Glutamatergic neuron (in vitro differentiated cells): ENCODE results near the gene USP9Y. TPM values are rescaled to one million over a fixed set of nuclear protein-coding genes. Genes with fewer than 3 reads are reported as not detected.

ENCODE experiments used
- DNase-seq: peaks from one replicate; pipeline ENCODE4 v3.0.0; 2022
- H3K27ac Mint-ChIP-seq: one replicate; pipeline ENCODE4 v1.8.0; 2020; ENCODE audit warnings: mild to moderate bottlenecking, mixed read lengths, inconsistent platforms; ENCODE audit not compliant: unreplicated experiment
- H3K27me3 Mint-ChIP-seq: one replicate; pipeline ENCODE4 v1.8.0; 2020; ENCODE audit warnings: mild to moderate bottlenecking, moderate library complexity, mixed read lengths, inconsistent platforms; ENCODE audit not compliant: unreplicated experiment
- H3K36me3 Mint-ChIP-seq: one replicate; pipeline ENCODE4 v1.8.0; 2020; ENCODE audit warnings: mild to moderate bottlenecking, mixed read lengths, inconsistent platforms; ENCODE audit not compliant: unreplicated experiment
- H3K4me1 Mint-ChIP-seq: one replicate; pipeline ENCODE4 v1.8.0; 2020; ENCODE audit warnings: mild to moderate bottlenecking, low read depth, mixed read lengths, inconsistent platforms; ENCODE audit not compliant: unreplicated experiment
- H3K4me3 Mint-ChIP-seq: one replicate; pipeline ENCODE4 v1.8.0; 2020; ENCODE audit warnings: mild to moderate bottlenecking, mixed read lengths, inconsistent platforms; ENCODE audit not compliant: unreplicated experiment
- H3K9me3 Mint-ChIP-seq: one replicate; pipeline ENCODE4 v1.8.0; 2020; ENCODE audit warnings: mild to moderate bottlenecking, moderate library complexity, mixed read lengths, inconsistent platforms; ENCODE audit not compliant: unreplicated experiment
- CTCF ChIP-seq: fragments of 200-600 bp; sonication (generic); IDR thresholded peaks from one replicate; pipeline ENCODE4 v1.5.0; 2021; ENCODE audit not compliant: partially characterized antibody, unreplicated experiment
- total RNA-seq: library from RNA; stranded (reverse); fragmentation: NEBNext Ultra II Directional; extraction: Animal tissue kit (Norgen Biotek cat#: 25700); gene quantifications from one replicate; pipeline ENCODE4 v1.2.1, GENCODE V29; 2021; ENCODE audit not compliant: unreplicated experiment

The USP9Y gene
- total RNA-seq, 1 donor from 2014 or later: 50.3 TPM

- Mint-ChIP-seq H3K27me3 (no peaks in the 10 kb centered on the region), H3K27ac (no peak overlapping the region), H3K36me3 (no peaks in the 10 kb centered on the region), H3K4me1 (no peaks in the 10 kb centered on the region), H3K9me3 (no peaks in the 10 kb centered on the region), H3K4me3 (no peak overlapping the region)
- no peak for DNase-seq
- TF ChIP-seq CTCF: no peak
Measured at GRCh38 chrY:12710460-12710859, 9.4 kb downstream of the USP9Y start.

- H3K27ac Mint-ChIP-seq: no peak overlapping the region
- DNase-seq: no peak
- no peak overlapping the region for H3K4me3 Mint-ChIP-seq
- H3K4me1 Mint-ChIP-seq: no peaks in the 10 kb centered on the region
- H3K36me3 Mint-ChIP-seq: peaks cover 4% of the 10 kb centered on the region
- H3K9me3 Mint-ChIP-seq: peaks cover 4% of the 10 kb centered on the region
- H3K27me3 Mint-ChIP-seq: no peaks in the 10 kb centered on the region
- no peak for TF ChIP-seq CTCF
Measured at GRCh38 chrY:12715376-12715775, 14.3 kb downstream of the USP9Y start.

- Mint-ChIP-seq H3K36me3 (no peaks in the 10 kb centered on the region), H3K27ac (no peak overlapping the region), H3K27me3 (peaks cover 2% of the 10 kb centered on the region), H3K4me1 (no peaks in the 10 kb centered on the region), H3K9me3 (peaks cover 1% of the 10 kb centered on the region), H3K4me3 (no peak overlapping the region)
- DNase-seq: no peak
- TF ChIP-seq CTCF: no peak
Measured at GRCh38 chrY:12729746-12730145, 28.7 kb downstream of the USP9Y start.

GRCh38 chrY:12733625-12734024, 32.6 kb downstream of the USP9Y start:
- H3K9me3 Mint-ChIP-seq: peaks cover 1% of the 10 kb centered on the region
- H3K4me3 Mint-ChIP-seq: no peak overlapping the region
- H3K27me3 Mint-ChIP-seq: peaks cover 2% of the 10 kb centered on the region
- no peaks in the 10 kb centered on the region for H3K36me3 Mint-ChIP-seq
- no peak for TF ChIP-seq CTCF
- no peak overlapping the region for H3K27ac Mint-ChIP-seq
- no peak for DNase-seq
- H3K4me1 Mint-ChIP-seq: no peaks in the 10 kb centered on the region

- no peak for DNase-seq
- Mint-ChIP-seq H3K9me3 (peaks cover 1% of the 10 kb centered on the region), H3K4me3 (no peak overlapping the region), H3K4me1 (no peaks in the 10 kb centered on the region), H3K27ac (no peak overlapping the region), H3K27me3 (peaks cover 2% of the 10 kb centered on the region), H3K36me3 (no peaks in the 10 kb centered on the region)
- TF ChIP-seq CTCF: no peak
Measured at GRCh38 chrY:12734051-12734450, 33.0 kb downstream of the USP9Y start.
